Liver (tissue), 3 donors: ENCODE measurements around the gene LRRC27.

ENCODE experiments used
- EGR1 ChIP-seq, 2 donors: IDR thresholded peaks; 2 replicates each; pipeline ENCODE4 v1.6.1; 2016 to 2018; ENCODE audit warnings: antibody characterized with exemption in 2 of 2, low read depth in 2 of 2
- FOXA1 ChIP-seq: IDR thresholded peaks from 2 replicates; pipeline ENCODE4 v1.6.1; 2016; ENCODE audit warnings: antibody characterized with exemption
- GABPA ChIP-seq, 2 donors: IDR thresholded peaks in 1 of 2; conservative IDR thresholded peaks in 1 of 2; 2 replicates each; pipeline ENCODE4 v1.6.1; 2016; ENCODE audit warnings: antibody characterized with exemption in 2 of 2, mild to moderate bottlenecking in 1 of 2, moderate library complexity in 1 of 2
- HNF4A ChIP-seq, 2 donors: conservative IDR thresholded peaks; 2 replicates each; pipeline ENCODE4 v1.6.1; 2016; ENCODE audit warnings: antibody characterized with exemption in 2 of 2, mild to moderate bottlenecking in 2 of 2
- RAD21 ChIP-seq, 2 donors: IDR thresholded peaks; 2 replicates each; pipeline ENCODE4 v1.6.1; 2016; ENCODE audit warnings: antibody characterized with exemption in 2 of 2, mild to moderate bottlenecking in 2 of 2
- RXRA ChIP-seq, 2 donors: IDR thresholded peaks; 2 replicates each; pipeline ENCODE4 v1.6.1; 2017 to 2018; ENCODE audit warnings: antibody characterized with exemption in 2 of 2, mild to moderate bottlenecking in 1 of 2
- SP1 ChIP-seq: IDR thresholded peaks from 2 replicates; pipeline ENCODE4 v1.6.1; 2018; ENCODE audit warnings: antibody characterized with exemption, mild to moderate bottlenecking
- TAF1 ChIP-seq: conservative IDR thresholded peaks from 2 replicates; pipeline ENCODE4 v1.6.1; 2016; ENCODE audit warnings: antibody characterized with exemption, mild to moderate bottlenecking
- TF ChIP-seq, protein P1 (sequence below): fragments of 150-350 bp; IDR thresholded peaks from 2 replicates; pipeline ENCODE4 v1.5.1; 2017; ENCODE audit warnings: improper control_type of control experiment, low read depth, low read length; ENCODE audit not compliant: missing input control
- TF ChIP-seq, protein P2 (sequence below): IDR thresholded peaks from 2 replicates; pipeline ENCODE4 v1.6.1; 2016; ENCODE audit warnings: antibody characterized with exemption
- TF ChIP-seq, protein P3 (sequence below): IDR thresholded peaks from 2 replicates; pipeline ENCODE4 v1.6.1; 2016; ENCODE audit warnings: antibody characterized with exemption, mild to moderate bottlenecking
- TF ChIP-seq, protein P4 (sequence below): IDR thresholded peaks from 2 replicates; pipeline ENCODE4 v1.6.1; 2016; ENCODE audit warnings: antibody characterized with exemption
- donor health status: healthy.
- donor health status: healthy.

DNA sequence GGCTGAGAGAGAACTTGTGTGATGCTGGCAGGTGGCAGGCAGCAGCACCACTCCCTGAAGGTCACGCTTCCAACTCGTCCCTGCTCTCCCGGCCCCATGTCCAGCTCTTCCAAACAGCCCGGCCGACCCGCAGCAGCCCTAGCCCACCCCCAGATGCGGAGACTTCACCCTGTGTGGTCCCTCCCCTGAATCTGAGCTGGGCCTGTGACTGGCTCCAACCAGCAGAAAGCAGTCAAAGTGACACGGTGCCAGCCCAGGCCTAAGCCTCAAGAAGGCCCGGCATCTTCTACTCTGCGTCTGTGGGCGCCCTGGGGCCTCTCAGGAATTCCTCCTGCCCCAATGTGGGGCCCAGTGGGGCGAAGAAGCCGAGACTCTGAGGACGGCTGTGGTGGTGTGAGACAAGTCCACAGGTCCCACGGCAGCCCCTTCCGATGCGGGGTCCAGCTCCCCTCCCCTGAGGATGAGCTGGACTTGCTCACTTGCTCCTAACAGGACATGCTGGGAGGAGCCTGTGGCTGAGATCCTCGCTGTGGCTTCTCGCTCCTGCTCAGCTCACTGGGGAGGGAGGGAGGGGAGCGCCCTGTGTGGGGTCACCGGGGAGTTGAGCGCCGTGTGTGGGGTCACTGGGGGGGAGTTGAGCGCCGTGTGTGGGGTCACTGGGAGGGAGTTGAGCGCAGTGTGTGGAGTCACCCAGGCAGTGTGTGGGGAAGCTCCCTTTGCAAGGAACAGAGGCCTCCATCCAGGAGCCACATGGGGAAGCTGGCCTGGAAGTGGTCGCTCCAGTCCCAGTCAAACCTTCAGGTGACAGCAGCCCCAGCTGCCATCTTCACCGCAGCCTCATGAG is 33.7 kb upstream of the LRRC27 start:
- TF ChIP-seq, protein P1, sequence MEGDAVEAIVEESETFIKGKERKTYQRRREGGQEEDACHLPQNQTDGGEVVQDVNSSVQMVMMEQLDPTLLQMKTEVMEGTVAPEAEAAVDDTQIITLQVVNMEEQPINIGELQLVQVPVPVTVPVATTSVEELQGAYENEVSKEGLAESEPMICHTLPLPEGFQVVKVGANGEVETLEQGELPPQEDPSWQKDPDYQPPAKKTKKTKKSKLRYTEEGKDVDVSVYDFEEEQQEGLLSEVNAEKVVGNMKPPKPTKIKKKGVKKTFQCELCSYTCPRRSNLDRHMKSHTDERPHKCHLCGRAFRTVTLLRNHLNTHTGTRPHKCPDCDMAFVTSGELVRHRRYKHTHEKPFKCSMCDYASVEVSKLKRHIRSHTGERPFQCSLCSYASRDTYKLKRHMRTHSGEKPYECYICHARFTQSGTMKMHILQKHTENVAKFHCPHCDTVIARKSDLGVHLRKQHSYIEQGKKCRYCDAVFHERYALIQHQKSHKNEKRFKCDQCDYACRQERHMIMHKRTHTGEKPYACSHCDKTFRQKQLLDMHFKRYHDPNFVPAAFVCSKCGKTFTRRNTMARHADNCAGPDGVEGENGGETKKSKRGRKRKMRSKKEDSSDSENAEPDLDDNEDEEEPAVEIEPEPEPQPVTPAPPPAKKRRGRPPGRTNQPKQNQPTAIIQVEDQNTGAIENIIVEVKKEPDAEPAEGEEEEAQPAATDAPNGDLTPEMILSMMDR = no peak
- TF ChIP-seq TAF1 (no peak), HNF4A (conservative IDR thresholded peaks at IDR 0.05) (no peak), GABPA (IDR thresholded peaks at IDR 0.05 in 1 of 2, conservative IDR thresholded peaks at IDR 0.05 in 1 of 2) (no peak), SP1 (no peak), FOXA1 (no peak), EGR1 (IDR thresholded peaks at IDR 0.05; ENCODE audit: low read depth in 2 of 2) (no peak), RXRA (IDR thresholded peaks at IDR 0.05) (no peak), RAD21 (IDR thresholded peaks at IDR 0.05) (no peak)
- TF ChIP-seq, protein P2, sequence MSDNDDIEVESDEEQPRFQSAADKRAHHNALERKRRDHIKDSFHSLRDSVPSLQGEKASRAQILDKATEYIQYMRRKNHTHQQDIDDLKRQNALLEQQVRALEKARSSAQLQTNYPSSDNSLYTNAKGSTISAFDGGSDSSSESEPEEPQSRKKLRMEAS = no peak
- TF ChIP-seq, protein P3, sequence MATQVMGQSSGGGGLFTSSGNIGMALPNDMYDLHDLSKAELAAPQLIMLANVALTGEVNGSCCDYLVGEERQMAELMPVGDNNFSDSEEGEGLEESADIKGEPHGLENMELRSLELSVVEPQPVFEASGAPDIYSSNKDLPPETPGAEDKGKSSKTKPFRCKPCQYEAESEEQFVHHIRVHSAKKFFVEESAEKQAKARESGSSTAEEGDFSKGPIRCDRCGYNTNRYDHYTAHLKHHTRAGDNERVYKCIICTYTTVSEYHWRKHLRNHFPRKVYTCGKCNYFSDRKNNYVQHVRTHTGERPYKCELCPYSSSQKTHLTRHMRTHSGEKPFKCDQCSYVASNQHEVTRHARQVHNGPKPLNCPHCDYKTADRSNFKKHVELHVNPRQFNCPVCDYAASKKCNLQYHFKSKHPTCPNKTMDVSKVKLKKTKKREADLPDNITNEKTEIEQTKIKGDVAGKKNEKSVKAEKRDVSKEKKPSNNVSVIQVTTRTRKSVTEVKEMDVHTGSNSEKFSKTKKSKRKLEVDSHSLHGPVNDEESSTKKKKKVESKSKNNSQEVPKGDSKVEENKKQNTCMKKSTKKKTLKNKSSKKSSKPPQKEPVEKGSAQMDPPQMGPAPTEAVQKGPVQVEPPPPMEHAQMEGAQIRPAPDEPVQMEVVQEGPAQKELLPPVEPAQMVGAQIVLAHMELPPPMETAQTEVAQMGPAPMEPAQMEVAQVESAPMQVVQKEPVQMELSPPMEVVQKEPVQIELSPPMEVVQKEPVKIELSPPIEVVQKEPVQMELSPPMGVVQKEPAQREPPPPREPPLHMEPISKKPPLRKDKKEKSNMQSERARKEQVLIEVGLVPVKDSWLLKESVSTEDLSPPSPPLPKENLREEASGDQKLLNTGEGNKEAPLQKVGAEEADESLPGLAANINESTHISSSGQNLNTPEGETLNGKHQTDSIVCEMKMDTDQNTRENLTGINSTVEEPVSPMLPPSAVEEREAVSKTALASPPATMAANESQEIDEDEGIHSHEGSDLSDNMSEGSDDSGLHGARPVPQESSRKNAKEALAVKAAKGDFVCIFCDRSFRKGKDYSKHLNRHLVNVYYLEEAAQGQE = no peak
- TF ChIP-seq, protein P4, sequence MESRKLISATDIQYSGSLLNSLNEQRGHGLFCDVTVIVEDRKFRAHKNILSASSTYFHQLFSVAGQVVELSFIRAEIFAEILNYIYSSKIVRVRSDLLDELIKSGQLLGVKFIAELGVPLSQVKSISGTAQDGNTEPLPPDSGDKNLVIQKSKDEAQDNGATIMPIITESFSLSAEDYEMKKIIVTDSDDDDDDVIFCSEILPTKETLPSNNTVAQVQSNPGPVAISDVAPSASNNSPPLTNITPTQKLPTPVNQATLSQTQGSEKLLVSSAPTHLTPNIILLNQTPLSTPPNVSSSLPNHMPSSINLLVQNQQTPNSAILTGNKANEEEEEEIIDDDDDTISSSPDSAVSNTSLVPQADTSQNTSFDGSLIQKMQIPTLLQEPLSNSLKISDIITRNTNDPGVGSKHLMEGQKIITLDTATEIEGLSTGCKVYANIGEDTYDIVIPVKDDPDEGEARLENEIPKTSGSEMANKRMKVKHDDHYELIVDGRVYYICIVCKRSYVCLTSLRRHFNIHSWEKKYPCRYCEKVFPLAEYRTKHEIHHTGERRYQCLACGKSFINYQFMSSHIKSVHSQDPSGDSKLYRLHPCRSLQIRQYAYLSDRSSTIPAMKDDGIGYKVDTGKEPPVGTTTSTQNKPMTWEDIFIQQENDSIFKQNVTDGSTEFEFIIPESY = no peak
